HG02642 (cell line): Measurements from ENCODE around the gene CELF5.
"Not testable (repeated sequence)": the region's sequence is repeated elsewhere in the genome, so short reads cannot be mapped to it uniquely, and the experiment has no call there.

ENCODE experiments used
- ATAC-seq: cut with Tn5 transposase; IDR thresholded peaks from one replicate; pipeline ENCODE4 v1.9.1; 2021; ENCODE audit warnings: mild to moderate bottlenecking; ENCODE audit not compliant: unreplicated experiment, poor library complexity

The CELF5 gene

DNA sequence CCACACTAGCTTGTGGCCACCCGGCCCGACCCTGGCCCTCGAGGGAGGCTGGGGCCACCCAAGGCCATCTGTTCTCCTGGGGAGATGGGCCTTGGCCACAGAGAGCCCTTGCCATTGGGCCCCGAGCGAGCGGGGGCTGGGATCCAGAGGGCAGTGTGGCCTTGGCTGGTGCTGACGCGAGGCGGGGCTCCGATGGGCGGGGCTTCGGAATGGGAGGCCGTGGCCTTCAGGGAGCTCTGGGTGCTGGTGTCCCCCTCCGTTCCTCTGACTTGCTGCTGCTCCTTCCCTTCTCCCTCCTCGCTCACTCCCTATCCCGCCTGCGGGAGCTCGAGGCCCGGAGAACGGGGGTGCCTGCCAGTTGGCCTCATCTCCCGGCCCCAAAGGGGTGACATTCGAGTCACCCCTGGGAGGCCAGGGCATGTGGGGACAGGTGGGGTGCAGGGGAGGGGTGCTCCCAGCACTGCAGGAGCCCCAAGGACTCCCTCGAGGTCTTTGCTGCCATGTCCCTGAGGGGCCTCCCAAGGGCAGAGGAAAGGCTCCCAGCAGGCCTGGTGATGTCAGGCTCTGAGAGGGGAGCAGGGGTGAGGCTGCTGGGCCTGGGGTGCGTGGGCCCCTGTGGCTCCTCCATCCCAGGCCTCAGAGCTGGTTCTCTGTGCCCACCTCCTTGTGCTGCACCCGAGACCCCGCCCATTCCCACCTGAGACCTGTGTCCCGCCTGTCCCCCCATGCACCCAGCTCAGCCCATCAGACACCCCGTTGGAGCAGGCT, 34.6 kb upstream of the CELF5 start:
- ATAC-seq: no peak

DNA sequence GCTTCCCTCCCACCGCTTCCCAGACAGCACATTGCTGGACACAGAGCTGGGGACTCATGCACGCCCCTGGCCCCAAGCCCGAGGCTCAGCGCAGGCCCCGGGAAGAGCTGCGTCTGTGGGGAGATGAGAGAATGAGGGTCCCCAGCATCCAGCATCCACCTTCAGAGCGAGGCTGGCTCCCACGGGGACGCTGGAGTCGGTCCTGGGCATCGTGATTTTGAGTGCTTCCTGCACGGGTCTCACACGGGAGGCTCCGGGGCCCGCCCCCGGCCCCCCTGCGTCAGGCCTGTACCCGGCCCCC, 34.0 kb upstream of the CELF5 start:
- ATAC-seq: no peak

DNA sequence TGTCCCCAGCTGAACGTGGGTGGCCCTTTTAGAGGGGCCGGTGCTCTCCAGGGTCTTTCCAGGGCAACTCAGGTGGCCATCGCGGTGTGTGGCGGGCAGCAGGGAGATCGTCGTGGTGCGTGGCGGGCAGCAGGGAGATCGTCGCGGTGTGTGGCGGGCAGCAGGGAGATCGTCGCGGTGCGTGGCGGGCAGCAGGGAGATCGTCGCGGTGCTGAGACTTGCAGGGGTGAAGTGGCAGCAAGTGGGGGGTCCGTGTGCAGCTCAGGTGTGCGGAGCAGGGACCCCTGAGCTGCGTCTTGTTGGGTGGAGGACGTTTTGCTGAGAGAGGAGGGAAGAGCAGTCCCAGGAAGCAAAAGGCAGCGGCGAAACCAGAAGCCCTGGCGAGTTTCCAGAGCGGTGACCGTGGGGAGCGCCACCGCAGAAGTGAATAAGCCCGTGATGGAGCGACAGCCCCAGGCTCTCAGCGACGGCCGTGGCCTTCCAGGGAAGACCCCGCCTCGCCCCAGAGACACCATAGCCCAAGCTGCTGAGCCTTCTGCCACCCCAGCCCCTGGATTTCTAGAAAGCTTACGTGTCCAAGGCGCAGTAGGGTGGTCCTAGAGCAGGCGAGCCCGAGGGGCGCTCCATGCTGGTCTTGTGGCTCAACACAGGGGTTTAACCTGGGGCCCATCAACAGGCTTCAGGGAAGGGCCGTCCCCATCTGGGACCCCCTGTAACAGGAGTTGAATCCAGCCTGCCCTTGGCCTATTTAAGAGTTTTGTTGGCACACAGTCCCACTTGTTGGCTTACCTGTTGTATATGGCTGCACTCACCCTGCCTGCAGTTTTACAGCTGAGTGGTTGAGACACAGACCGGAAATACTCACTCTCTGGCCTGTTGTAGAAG, 33.3 kb upstream of the CELF5 start:
- ATAC-seq: no peak

DNA sequence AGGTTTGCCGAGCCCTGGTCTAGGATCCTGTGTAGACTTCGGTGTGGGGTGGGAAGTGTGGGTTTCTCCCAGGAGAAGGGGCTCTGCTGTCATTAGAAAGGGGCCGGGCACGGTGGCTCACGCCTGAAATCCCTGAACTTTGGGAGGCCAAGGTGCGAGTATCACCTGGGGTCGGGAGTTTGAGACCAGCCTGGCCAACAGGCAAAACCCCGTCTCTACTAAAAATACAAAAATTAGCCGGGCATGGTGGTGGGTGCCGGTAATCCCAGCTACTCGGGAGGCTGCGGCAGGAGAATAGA, 32.7 kb upstream of the CELF5 start:
- ATAC-seq: not testable (repeated sequence)

DNA sequence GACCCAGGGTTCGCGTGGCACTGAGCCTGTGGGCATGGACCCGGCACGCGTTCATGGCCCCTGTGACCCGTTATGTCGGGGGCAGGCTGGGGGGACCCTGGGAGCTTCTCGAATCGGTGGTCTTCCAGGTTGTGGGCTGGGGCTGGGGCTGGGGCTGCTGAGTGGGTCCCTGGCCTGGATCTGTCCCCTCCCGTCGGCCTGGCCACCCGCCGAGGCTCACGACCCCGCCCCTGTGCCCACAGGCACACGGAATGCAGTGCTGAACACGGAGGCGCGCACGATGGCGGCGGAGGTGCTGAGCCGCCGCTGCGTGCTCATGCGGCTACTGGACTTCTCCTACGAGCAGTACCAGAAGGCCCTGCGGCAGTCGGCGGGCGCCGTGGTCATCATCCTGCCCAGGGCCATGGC, 32.2 kb upstream of the CELF5 start:
- ATAC-seq: no peak

DNA sequence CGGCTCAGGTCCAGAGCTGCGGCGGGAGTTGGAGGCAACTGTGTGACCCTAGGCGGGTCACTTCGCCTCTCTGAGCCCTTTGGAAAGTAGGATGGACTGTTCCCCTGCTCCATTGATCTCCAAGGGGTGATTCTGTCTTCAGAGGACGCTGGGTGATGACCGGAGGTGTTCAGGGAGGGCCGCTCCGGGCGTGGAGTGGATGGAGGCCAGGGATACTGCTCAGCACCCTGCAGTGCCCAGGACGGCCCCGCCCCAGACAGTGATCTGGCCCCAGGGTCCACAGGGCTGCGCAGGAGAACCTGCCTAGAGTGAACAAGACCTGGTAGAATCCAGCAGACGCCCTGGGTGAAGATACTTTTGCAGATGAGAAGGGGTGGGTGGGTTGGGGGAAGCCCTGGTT, 31.8 kb upstream of the CELF5 start:
- no peak for ATAC-seq

DNA sequence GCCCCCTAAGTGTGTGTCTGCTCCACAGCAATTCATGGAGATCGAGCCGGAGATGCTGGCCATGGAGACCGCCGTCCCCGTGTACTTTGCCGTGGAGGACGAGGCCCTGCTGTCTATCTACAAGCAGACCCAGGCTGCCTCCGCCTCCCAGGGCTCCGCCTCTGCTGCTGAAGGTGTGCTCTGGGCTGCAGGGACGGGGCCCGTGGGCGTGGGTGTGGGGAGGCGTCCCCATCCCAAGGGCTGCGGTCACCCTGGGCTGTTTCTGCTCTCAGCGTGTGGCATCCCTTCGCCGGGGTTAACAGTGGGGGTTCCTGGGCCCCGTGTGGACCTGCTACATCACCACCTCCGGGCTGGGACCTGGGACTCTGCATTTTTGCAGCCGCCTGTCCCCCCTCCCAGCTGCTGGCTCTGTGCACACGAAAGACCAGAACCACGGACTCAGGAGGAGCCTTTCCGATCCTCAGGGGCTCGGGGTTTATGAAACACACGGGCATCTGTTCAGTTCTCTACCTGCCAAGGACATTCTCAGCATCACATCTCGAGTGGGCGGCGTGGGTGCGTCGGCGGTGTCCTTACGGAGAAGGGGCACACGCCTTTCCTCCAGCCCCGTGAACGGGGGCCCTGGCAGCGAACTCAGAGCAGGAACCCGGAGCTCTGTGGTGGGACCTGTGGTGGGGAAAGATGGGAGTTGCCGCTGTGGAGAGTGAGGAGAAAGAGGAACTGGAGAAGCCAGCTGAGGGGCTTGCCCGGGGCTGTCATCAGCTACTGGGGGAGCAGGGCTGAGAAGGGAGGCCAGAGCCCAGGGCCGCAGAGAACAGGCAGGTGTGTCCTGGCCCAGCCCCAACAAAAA, 31.0 kb upstream of the CELF5 start:
- ATAC-seq: no peak

DNA sequence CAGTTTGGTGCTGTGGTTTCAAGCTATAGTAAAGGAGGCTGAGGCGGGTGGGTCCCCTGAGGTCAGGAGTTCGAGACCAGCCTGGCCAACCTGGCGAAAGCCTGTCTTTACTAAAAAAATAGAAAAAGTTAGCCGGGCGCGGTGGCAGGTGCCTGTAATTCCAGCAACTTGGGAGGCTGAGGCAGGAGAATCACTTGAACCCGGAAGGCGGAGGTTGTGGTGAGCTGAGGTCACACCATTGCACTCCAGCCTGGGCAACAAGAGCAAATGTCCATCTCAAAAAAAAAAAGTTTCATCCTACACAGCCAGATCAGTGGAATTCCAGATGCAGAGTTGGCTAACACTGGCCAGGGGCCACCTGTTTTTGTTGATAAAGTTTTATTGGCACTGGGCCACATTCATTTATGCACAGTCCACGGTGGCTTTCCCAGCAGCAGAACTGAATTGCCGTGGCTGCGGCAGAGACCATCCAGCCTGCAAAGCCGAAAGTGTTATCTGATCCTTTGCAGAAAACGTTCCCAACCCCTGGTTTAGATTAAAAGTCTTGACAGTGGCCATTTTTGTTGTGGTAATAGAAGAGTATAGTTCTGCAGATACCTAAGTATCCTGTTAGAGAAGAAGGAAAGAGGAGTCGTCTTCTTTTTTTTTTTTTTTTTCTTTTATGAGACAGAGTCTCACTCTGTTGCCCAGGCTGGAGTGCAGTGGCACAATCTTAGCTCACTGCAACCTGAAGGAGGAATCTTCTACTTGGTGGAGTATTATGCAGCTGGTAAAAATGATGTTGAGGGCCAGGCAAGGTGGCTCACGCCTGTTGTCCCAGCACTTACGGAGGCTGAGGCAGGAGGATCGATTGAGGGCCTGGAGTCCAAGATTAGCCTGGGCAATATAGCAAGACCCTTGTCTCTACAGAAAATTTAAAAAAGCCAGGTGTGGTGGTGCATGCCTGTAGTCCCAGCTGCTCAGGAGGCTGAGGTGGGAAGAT, 30.1 kb upstream of the CELF5 start:
- ATAC-seq: no peak

DNA sequence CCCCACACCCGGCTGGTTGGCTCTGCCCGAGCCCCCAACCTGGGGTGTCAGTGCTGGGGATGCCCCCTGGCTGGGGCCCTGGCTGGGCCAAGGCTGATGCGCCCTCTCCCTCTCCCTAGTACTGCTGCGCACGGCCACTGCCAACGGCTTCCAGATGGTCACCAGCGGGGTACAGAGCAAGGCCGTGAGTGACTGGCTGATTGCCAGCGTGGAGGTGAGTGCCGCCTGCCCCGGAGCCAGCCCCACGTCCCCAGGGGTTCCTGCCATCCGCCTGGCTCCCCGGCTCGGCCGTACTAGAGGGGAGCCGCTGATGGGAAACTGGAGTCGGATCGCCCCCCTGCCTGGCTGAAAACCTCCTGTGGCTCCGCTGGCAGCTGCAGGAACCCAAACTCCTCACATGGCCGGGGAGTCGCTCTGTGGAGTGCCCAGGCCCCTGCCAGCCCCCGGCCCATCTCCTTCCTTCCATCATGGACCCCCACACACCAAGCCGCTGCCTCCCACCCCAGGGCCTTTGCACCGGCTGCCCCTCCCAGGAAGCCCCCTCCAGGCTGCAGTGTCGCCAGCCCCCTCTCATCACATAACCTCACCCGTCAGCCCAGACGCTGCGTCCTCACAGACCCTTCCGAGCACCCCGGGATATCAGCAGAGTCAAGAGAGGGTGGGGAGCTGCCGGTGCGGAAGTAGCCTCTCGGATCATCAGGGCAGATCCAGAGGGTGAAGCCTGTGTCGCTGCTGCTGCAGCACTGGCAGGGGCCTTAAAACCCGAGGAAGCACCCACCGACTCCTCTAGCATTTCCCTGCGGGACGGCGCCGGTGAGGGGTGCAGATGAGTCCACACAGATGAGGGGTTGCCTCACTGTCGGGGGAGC, 28.2 kb upstream of the CELF5 start:
- no peak for ATAC-seq

DNA sequence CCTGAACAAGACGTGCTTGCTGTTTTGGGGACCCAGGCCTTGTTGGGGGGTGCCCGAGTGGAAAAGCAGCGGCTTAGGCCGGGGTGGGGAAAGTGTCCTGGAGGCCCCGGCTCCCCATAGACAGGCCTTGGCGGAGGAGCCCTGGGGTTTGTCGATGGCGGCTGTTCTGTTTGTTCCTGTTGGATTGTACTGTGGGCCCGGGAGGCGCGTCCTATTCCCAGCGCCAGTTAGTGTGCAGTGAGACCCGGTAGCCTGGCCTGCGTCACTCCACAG, 27.6 kb upstream of the CELF5 start:
- no peak for ATAC-seq

DNA sequence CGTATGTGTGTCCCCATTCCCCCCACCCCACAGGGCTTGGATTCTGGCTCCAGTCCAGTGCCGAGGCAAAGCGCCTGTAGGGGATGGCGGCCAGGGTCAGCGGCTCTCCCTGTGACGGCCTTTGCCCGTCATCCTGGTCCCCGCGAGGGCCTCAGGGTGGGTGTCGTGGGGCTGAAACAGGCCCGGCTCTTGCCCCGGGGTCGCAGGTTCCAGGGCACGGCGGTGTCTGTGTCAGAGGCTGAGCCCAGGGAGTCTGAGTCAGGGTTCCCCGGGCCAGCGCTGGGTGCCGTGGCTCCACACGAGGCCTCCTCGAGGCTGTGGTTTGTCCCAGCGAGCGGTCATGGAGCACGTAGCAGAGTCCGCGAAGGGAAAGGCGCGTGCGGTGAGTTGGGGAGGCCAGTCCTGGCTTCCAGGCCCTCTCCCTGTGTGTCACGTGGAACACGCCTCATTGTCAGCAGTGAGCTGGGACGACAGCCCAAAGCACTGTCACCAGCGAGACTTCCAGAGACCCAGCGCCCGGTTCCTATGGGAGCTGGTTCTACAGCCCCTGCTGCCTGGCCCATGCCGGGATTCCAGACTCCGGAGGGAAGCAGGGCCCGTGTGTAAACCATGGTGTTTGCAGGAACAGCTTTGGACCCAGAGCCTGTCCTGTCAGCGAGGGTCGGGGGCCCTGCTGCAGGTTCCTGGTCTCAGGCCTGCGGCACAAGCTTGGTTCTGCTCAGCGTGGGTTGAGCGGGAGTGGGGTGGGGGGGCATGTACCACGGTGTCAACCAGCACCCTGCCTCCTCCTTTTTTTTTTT, 25.4 kb upstream of the CELF5 start:
- no peak for ATAC-seq

DNA sequence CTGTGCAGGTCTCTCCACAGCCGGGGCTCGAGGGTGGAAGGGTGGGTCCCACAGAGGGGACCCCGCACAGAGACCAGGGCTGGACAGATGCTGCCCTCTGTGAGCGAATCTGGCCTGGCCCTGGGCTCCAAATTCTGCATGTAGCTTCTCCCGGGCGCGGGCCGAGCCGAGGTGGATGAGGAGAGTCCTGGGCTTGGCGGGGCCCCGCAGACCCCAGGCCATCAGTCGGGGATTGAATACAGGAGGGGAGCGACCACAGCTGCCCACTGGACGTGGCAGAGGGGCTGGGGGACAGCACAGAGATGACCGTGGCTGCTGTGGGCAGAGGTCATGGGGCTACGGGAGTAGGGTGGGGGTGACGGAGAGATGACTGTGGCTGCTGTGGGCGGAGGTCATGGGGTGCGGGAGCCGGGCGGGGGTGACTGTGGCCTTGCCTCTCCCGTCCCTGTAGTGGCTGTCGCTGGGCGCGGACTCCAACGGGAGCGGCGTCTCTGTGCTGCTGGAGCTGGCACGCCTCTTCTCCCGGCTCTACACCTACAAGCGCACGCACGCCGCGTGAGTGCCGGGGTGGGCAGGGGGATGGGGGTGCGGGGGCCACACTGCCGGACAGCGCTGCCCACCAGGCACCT, 23.3 kb upstream of the CELF5 start:
- ATAC-seq: no peak

DNA sequence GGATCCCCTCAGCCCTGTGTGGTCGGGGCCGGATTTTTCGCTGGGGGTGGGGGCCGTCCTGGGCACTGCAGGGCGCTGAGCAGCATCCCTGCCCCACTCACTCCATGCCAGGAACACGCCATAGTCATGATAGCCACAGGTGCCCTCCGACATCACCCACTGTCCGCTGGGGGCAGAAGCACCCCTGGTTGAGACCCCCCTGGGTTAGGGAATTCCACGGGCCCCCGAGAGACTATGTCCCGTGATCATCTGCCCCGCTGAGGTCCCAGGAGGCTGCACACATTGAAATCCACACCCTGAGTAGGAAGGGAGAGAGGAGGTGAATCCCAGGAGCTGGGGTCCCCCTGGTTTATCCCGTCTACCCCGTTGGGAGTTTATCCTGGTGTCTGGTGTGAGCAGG, 22.6 kb upstream of the CELF5 start:
- no peak for ATAC-seq

DNA sequence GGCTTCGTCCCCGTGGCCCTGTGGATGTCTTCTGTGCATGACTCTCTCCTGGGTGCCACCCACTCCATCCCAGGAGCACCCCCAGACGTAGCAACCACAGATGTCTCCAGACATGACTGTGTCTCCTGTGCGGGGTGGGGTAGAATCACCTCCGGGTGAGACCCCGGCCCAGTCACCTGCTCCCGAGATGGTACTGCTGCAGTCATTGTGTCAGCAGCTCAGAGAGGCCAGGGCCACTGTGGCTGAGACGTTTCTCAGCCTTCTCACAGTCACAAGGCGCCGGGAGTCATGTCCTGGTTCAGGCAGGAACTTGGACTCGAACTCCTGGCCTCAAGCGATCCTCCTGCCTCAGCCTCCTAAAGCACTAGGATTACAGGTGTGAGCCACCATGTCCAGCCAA, 22.1 kb upstream of the CELF5 start:
- ATAC-seq: no peak

DNA sequence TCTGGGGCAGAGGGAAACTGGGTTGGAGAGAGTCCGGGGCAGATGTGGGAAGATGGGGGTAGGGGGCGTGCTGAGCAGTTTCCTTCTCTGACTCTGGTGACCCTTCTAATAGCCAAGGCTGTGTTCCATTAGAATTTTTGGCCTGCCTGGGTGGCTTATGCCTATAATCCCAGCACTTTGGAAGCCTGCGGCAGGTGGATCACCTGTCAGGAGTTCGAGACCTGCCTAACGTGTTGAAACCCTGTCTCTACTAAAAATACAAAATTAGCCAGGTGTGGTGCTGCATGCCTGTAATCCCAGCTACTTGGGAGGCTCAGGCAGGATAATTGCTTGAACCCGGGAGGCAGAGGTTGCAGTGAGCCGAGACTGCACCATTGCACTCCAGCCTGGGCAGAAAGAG, 21.6 kb upstream of the CELF5 start:
- ATAC-seq: not testable (repeated sequence)

DNA sequence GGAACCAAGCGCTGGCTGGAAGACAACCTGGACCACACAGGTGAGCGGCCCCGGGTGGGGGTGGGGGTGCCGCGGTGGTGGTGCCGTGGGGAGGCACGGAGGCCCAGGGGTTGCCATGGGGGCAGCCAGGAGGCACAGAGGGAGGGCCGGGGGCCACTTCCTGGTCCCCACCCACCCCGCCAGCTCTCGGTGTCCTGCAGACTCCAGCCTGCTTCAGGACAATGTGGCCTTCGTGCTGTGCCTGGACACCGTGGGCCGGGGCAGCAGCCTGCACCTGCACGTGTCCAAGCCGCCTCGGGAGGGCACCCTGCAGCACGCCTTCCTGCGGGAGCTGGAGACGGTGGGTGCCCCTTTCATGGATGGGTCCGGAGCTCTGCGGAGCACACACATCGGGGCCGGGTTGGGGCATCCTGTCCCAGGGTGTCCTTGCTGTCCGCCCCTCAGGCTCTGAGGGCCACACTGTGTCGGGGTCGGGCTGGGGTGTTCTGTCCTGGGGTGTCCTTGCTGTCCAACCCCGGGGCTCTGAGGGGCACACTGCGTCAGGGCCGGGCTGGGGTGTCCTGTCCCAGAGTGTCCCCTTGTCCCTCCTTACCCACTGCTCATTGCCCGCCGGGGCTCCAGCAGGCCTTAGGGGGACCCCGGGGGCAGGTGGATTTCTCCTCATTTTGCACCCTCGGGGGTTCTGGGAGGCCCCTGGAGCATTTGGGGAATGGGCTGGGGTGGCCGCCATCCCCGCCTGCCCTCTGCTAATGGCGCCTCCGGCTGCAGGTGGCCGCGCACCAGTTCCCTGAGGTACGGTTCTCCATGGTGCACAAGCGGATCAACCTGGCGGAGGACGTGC, 20.4 kb upstream of the CELF5 start:
- no peak for ATAC-seq

DNA sequence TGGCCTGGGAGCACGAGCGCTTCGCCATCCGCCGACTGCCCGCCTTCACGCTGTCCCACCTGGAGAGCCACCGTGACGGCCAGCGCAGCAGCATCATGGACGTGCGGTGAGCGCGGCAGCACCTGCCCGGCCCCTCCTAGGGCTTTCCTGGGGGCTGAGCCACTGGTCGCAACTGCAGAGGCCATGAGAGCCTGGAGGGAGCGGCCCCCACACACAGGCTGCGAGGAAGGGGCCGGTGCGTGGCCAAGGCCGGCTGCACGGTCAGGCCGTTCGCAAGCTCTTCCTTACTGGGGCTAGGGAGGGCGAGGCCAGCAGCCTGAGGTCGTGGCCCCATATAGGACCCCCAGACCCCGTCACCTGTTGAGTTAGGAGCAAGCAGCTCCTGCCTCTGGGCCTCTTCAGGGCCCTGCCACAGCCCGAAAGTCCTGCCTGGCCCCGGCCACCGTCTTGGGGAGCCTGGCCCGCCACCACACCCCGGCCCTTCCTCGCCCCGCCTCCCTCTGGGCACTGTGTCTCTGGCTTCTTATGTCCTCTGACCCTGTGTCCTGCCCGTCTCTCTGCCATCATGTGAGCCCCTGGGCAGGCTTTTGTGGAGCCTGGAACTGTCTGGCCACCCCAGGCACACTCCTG, 19.7 kb upstream of the CELF5 start:
- no peak for ATAC-seq
